Measurements from ENCODE around the gene TRIOBP.

TRIOBP gene

GRCh38 chr22:37731804-37732471 lies 35.1 kb downstream of the TRIOBP start:
- peak; percentile 69 for DNase-seq (ENCODE audit: low spot score)

- DNase-seq (ENCODE audit: low spot score): no peak
Measured at GRCh38 chr22:37732699-37733607, 36.1 kb downstream of the TRIOBP start.

- no peak for DNase-seq (ENCODE audit: low spot score)
Measured at GRCh38 chr22:37733625-37734401, 37.0 kb downstream of the TRIOBP start.

- DNase-seq (ENCODE audit: low spot score): no peak
Measured at GRCh38 chr22:37734402-37734700, 37.5 kb downstream of the TRIOBP start.

GRCh38 chr22:37734964-37735451 lies 38.2 kb downstream of the TRIOBP start:
- DNase-seq (ENCODE audit: low spot score): no peak

- no peak for DNase-seq (ENCODE audit: low spot score)
Measured at GRCh38 chr22:37739035-37739434, 42.2 kb downstream of the TRIOBP start.

GRCh38 chr22:37739611-37740049 lies 42.8 kb downstream of the TRIOBP start:
- DNase-seq (ENCODE audit: low spot score): no peak

GRCh38 chr22:37740455-37741311 lies 43.8 kb downstream of the TRIOBP start:
- DNase-seq (ENCODE audit: low spot score): no peak

GRCh38 chr22:37741312-37741795 lies 44.5 kb downstream of the TRIOBP start:
- DNase-seq (ENCODE audit: low spot score): no peak

- peak; percentile 56 for DNase-seq (ENCODE audit: low spot score)
Measured at GRCh38 chr22:37742376-37743171, 45.7 kb downstream of the TRIOBP start.

- no peak for DNase-seq (ENCODE audit: low spot score)
Measured at GRCh38 chr22:37744589-37744988, 47.7 kb downstream of the TRIOBP start.

- DNase-seq (ENCODE audit: low spot score): peak; percentile 88
Measured at GRCh38 chr22:37745548-37746365, 48.9 kb downstream of the TRIOBP start.

GRCh38 chr22:37746366-37747079 lies 49.7 kb downstream of the TRIOBP start:
- DNase-seq (ENCODE audit: low spot score): no peak

- no peak for DNase-seq (ENCODE audit: low spot score)
Measured at GRCh38 chr22:37747080-37747714, 50.3 kb downstream of the TRIOBP start.

- DNase-seq (ENCODE audit: low spot score): no peak
Measured at GRCh38 chr22:37747715-37748100, 50.9 kb downstream of the TRIOBP start.

- DNase-seq (ENCODE audit: low spot score): no peak
Measured at GRCh38 chr22:37748659-37749058, 51.8 kb downstream of the TRIOBP start.

GRCh38 chr22:37749226-37749625 lies 52.4 kb downstream of the TRIOBP start:
- no peak for DNase-seq (ENCODE audit: low spot score)

- no peak for DNase-seq (ENCODE audit: low spot score)
Measured at GRCh38 chr22:37749831-37750595, 53.2 kb downstream of the TRIOBP start.

Data from LoVo (cell line).